Thyroid gland (tissue), 4 donors: ENCODE data around the gene RBM25.

ENCODE experiments used
- CTCF ChIP-seq, 6 experiments: fragments of 200-600 bp in 3 of 6; fragments of 450-650 bp in 3 of 6; sonication (generic) in 3 of 6; IDR thresholded peaks; one replicate each; pipeline ENCODE4 v1.5.1; 2016 to 2019; ENCODE audit warnings: antibody characterized with exemption in 6 of 6, mild to moderate bottlenecking in 2 of 6, inconsistent platforms in 1 of 6, moderate library complexity in 1 of 6
- POLR2A ChIP-seq, 2 donors: fragments of 450-650 bp; IDR thresholded peaks; one replicate each; pipeline ENCODE4 v1.6.1; 2017; ENCODE audit warnings: antibody characterized with exemption in 2 of 2, mild to moderate bottlenecking in 2 of 2, moderate library complexity in 1 of 2

- TF ChIP-seq POLR2A (IDR thresholded peaks at IDR 0.05) = no peak
- TF ChIP-seq CTCF (IDR thresholded peaks at IDR 0.05) = no peak
Measured at GRCh38 chr14:73091044-73091443, 32.7 kb downstream of the RBM25 start.
